NCI-H2196 treated with DMSO at 0.1 percent for 48 hours (cell line): ENCODE results near the gene ENOX2.
"Not testable (repeated sequence)": the region's sequence is repeated elsewhere in the genome, so short reads cannot be mapped to it uniquely, and the experiment has no call there.

ENCODE experiments used
- DNase-seq: peaks from one replicate; lab custom pipeline; 2025; ENCODE audit not compliant: unreplicated experiment; lab: John Stamatoyannopoulos, UW

Gene ENOX2, protein sequence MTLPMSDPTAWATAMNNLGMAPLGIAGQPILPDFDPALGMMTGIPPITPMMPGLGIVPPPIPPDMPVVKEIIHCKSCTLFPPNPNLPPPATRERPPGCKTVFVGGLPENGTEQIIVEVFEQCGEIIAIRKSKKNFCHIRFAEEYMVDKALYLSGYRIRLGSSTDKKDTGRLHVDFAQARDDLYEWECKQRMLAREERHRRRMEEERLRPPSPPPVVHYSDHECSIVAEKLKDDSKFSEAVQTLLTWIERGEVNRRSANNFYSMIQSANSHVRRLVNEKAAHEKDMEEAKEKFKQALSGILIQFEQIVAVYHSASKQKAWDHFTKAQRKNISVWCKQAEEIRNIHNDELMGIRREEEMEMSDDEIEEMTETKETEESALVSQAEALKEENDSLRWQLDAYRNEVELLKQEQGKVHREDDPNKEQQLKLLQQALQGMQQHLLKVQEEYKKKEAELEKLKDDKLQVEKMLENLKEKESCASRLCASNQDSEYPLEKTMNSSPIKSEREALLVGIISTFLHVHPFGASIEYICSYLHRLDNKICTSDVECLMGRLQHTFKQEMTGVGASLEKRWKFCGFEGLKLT

DNA sequence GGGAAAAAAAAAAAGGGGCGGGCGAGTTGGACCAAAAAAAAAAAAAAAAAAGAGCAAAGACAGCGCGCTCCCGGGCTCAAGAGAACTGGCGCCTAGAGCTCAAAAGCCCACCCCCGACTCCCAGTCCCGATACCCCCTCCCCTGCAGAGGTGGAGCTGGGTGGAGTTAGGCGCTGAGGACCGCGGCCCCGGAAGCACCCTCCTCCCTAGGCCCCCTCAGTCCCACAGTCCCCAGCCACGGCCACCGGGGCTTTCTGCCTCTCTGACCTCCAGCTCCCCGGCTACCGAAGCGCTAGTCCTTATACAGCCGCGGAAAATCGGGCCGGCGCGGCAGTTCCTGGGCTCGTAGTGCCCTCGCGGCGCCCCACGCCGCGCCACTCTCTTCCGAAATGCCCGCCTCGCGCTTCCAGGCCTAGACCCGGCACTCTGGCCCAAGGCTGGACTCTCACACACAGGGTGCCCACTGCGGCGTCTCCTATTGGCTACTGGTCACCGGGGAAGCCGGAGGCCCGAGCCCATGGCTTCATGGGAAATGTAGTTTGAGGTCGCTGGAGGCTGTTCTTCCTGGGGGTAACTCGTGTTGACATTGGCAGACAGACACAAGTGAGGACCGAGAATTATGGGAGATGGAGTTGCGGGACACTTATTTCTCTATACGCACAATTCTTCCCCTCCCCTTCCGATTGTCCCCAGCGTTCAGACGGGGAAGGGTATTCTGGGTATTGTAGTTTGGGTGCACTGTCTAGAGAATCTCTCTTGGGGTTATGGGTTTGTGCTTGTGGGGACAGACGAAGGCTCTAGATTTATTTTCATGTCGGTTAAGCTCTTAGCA, at the start of gene ENOX2:
TSS of gene ENOX2 (minus strand) at position 427 of the 831 bp plus-strand sequence. CDS start 199,993 bp downstream, outside the sequence.
- peak; percentile 88 for DNase-seq

DNA sequence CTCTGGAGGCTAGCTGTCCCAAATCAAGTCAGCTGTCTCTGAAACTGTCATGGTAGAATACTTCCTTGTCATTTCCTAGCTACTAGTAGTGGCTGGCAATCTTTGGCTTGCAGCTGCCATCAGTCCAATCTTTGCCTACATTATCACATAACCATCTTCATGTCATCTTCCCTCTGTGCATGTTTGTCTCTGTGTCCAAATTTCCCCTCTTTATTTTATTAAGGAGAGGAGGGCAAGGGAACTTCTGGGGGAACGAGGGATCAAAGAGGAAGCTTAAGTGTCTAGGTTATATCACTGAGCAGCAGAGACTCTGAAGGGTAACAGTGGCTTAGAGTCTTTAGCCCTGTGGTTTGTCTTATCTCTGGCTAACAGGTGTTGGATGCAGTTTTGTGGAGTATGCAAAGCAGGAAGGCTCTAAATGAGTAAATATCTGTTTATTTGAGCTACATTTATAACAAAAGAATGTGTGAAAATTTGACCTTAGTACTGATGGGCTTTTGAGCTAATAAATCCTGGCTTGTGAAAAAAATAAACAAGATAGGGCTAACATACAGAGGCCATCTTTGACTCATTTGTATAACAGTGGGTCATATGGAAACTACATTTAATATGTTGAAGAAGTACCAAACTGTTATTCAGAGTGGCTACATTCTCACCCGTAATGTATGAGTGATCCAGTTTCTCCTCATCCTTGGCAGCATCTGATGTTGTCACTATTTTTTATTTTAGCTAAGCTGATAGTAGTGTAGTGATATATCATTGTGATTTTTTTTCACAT, 49.4 kb upstream of the ENOX2 start:
- DNase-seq, result no peak

DNA sequence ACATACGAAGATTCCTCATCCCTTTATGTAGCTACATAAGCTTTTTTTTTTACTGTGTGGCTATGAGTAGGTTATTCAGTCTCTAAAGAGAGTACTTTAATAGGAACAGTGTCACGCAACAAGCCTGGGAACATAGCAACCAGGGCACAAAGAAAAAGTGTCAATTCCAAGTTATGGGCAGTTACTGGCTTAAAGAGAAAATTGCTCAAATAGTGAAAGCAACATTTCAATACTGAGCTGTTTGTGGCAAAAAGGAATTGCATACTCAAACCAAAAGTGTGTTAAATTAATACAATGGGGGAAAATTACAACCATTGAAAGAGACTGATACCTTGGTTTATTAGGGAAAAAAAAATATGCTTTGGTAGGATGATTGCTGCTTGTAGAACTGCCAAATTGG, 41.2 kb upstream of the ENOX2 start:
- DNase-seq, result no peak

DNA sequence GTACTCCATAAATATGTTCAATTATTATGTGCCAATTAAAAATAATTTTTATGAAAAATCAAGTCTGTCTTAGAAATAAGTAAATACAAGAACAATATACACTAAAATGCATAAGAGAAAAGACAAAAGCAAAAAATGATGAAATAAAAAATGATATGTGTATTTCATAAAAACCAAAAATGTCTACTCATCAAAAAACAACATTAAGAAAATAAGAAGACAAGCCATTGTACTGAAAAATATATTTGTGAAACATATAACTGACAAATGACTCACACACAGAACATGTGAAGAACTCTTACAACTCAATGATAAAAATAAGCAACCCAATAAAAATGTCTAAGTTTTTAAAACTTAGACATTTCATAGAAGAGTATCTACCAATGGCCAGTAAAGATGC, 34.1 kb upstream of the ENOX2 start:
- no peak for DNase-seq

DNA sequence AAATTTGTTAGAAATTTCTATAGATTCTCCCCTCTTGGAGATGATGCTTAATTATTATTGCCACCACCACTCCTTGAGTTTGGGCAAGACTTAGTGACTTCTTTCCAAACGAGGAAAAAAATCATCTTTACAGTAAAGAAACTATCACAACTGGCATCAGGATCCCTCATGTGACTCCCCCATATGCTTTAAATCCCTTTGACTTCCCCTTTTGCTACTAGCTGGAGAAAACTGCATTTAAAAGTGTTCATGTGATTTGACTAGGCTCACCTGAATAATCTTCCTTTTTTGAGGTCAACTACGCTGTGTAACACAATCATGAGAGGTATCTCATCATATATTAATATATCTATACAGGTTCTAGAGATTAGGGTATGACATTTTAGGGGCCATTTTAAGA, 30.3 kb upstream of the ENOX2 start:
- DNase-seq, result no peak

DNA sequence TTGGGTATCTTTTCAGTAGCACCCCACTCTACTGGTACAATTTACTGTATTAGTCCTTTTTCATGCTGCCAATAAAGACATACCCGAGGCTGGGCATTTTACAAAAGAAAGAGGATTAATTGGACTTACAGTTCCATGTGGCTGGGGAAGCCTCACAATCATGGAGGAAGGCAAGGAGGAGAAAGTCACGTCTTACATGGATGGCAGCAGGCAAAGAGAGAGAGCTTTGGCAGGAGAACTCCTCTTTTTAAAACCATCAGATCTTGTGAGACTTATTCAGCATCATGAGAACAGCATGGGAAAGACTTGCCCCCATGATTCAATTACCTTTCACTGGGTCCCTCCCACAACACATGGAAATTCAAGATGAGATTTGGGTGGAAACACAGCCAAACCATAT, 17.4 kb upstream of the ENOX2 start:
- not testable (repeated sequence) for DNase-seq

DNA sequence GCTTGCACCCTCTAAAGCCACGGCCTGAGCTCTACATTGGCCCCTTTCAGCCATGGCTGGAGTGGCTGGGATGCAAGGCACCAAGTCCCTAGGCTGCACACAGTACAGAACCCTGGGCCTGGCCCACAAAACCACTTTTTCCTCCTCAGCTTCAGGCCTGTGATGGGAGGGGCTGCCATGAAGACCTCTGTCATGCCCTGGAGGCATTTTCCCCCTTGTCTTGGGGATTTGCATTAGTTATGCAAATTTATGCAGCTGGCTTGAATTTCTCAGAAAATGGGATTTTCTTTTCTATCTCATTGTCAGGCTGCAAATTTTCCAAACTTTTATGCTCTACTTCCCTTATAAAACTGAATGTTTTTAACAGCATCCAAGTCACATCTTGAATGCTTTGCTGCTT, 16.7 kb upstream of the ENOX2 start:
- DNase-seq, result not testable (repeated sequence)

DNA sequence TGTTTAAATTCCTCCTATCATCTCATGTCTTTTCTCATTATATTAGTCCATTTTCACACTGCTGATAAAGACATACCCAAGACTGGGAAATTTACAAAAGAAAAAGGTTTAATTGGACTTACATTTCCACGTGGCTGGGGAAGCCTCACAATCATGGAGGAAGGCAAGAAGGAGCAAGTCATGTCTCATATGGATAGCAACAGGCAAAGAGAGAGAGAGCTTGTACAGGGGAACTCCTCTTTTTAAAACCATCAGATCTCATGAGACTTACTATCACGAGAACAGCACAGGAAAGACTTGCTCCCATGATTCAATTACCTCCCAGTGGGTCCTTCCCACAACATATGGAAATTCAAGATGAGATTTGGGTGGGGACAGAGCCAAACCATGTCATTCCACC, 15.5 kb upstream of the ENOX2 start:
- DNase-seq, result not testable (repeated sequence)

DNA sequence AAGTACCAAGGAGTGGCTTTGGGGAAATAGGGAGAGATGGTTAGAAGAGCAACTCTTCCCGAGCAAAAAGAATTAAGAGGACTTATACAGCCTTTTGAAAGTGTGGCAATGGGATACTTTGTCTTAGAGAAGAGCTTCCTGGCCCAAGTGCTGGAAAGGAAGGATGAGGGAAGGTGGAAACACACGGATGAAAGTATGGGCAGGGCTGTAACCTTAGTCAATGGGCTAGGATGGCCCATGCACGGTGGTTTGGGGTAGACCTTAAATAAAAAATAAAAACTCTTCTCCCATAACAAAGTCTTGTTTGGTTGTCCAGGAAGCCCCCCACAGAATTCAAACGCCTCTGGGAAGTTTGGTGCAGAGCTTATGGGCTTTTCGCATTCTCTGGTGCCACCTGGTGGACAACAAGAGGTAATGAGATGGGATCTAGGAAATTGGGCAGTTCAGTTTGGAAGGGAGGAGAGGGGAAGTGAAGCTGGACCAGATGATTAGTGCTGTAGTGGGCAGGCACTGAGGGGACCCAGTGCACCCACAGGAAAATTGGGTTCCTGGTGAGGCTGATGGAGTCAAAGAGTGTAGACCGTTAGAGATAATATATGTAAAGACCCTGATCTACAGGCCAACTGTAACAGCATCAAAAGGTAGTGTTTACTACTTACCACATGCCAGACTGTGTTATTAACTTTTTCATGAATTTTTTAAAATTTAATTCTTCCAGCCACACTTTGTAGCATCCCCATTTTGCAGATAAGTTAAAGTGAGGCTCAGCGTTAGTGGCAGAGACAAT, 13.8 kb upstream of the ENOX2 start:
- DNase-seq, result no peak

DNA sequence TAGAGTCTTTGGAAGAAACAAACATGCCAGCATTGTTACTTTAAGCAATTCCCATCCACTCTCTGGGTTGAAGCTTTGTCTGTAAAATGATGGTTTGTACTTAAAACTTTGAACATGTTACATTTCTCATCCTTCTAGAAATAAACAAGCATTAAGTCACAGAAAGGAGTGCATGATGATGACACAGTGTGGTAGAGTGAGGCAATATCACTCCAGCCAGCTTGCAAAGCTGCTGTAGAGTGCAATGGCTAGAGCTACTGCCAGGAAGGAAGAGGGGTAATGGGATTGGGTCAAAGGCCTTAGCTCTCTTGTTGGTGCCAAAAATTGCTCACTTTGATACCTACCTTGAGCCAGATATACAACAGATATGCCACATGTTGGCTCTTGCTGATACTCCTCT, 12.3 kb upstream of the ENOX2 start:
- no peak for DNase-seq

DNA sequence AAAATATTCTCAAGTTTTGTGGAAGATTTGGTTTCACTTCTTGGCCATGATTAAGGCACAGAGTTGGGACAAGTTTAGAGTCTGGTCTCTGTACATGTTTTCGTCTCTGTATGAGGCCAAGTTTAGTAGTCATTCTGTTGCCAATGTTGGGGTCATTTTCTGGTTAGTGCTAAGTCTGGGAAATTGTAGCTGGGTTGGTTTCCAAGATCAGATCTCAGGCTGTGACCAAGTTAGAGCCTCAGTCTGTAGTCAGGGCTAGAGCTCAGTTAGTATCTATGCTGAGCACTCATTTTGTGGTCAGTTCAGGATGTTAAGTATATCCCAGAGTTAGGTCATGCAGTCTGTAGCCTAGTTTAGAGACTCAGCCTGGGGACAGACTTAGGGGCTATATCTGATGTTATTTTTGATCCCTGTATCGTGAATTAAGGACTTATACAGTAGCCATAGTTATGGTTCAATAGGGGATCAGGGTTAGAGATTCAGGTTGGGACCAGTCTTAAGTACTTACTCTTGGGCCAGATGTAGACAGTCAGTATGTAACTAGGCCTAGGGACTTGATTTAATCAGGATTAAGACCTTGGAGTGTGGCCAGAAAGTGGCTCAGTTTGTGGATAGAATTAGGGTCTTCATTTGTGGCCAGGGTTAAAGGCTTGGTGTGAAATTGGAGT, 6.6 kb upstream of the ENOX2 start:
- DNase-seq, result no peak

DNA sequence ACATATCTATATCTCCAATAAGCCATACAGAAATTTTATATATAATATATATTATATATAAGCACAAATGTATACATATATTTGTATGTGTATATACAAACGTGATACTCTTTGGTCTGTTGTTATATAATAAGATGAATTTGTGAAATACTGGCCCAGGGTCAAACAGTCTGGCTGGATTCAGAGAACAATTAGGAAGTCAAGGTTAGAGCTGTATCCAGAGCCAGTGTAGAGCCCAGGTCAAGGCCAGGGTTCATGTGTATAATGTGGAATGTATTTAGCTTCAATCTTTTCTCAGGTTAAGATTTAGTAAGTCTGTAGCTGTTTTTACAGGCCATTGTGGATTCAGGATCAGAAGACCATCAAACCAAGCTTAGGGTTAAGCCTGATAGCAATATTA, 3.8 kb upstream of the ENOX2 start:
- DNase-seq, result no peak

DNA sequence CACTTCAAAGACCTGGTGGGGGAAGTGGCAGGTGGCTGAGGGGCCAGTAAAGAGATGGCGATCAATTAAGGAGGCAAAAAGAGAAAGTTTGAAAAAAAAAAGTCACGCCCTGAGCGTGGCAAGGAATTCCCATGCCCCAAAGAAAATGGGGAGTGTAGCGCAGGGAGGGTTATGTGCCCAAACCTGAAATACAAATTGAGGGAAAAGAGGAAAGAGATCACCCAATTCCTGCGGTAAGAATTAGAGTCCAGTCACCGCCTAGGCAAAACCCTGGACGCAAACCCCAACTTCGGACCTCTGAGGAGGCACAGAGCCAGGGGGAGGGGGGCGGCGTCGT, 595 bp downstream of the ENOX2 start:
- DNase-seq, result no peak

DNA sequence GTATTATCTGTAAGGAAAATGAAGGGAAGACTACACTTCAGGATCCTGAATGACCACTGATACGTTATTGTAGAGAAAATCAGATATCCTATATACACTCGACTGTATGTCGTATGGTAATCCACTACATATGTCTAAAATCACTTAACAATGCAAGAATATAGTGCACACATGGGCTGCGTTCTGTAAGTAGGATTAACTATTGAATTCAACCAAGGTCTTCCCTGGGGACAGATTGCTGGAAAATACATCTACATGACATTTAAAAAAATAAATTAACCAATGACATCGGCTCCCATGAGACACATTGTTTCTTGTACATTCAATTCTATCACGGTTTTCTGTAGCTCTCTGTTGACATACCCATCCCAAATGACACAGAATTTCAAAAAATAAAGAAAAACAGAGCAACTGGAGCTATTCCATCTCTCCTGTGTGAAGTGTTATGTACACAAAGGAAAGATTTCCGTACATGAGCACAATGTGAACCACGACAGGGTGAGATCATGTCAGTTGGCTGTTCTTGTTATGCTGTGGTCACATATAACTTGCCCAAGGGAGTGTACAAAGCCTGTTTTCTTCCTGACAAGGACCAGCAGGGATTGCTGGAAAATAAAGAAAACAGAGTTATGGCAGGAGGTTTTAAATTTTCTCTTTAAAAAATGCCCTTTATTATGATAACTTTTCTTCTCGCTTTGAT, 6.1 kb downstream of the ENOX2 start:
- DNase-seq, result no peak

DNA sequence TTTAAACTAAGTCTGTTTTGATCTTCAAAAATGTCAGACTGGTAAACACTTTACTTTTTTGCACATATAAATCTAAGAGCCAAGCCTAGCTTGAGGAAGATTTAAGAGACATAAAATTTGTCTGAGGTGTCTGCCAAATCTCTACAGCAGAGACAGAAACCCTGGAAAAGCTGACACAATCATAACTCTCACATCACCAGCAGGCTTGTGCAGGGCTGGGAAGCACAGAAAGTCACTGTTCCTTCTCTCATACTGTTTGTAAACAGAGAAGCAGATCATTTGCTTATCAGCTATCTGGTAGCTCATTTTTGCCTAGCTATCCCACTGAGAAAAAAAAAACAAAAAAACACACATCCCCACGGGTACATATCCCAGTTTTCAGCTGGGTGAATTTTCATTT, 7.0 kb downstream of the ENOX2 start:
- no peak for DNase-seq

DNA sequence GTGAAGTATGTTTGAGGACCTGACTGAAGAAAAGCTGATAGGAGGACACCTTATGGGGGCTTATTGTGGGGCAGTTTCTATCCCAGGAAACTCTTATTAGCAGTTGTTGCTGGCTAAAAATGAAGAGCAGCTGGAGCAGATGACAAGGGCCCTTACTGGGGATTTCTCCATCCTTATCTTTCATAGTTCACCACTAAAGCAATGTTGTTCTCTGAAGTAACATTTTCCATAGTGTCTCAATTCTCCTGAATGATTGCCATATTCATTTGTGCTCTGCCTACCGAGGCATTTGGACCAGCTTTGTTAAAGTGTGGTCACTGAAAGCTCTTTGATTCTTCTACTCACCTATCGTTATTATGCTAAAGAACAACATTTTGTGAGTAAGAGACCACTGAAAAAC, 7.7 kb downstream of the ENOX2 start:
- no peak for DNase-seq

DNA sequence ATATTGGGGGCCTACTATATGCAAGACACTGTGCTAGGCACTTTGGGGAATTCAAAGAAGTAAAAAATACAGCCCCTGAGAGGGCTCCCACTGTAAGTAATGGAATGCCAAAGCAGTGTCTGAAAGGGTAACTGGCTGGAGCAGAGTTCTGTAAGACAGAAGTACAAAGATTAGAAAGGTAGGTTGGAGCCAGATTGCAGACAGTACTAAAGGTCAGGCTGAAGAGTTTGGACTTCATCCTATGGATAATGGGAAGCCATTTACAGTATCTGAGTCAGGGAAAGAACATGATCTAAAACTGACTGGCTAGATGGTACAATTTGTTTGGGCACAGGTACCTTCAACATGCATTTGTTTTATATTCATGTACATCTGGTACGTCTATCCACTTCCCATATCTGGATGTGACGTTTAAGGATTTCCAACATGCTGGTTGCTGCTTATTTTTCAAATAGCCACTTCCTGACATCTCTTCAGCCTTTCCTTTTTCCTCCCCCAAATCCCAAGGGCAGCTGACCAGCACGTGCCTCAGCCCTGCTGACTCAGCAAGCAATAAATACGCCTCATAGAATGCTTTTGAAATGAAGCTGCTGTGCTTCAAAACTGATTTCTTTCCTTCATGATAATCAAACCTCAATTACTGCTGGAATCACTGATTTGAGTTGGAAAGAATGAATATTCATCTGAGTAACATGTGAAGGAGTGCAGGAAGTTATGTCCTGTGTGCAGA, 9.5 kb downstream of the ENOX2 start:
- no peak for DNase-seq

DNA sequence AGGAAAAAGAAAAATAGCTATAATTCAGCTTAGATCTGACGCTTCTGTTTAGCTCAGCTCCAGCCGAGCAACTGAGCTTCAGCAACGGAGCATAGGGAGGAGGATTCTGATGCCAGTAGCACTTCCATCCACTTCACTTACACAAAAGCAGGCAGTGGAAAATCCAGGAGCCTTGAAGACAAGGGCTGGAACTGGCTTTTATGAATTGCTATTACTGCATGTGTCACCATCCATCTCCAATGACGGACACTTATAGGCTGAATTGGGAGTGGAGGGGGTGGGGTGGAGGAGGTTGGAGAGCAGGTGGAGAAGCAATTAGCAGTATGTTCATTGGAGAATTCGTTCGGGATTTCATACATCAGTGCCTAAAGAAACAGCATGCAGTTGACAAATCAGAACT, 15.6 kb downstream of the ENOX2 start:
- no peak for DNase-seq

DNA sequence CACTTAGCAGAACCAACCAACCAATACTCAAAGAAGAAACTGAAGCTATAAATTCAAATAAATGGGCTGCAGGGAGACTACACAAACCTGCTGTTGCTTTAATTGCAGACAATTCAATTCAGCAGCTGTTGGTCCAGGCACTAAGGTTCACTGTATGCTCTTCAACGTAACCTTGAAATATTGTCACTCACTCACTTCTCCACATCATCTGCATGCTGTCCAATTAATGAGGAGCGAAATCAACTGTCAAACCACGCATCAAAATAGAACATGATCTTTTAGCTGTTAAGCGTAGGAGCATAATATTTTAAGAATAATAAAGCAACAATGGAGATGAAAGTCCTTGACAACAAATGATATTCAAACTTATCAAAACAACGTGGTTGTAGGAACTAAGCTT, 17.0 kb downstream of the ENOX2 start:
- DNase-seq, result no peak
